HG03571 (cell line): ENCODE measurements around the gene PCBP1.
A peak's percentile ranks its signal among the peaks of the same experiment; 100 is the strongest.
"Not testable (repeated sequence)": the region's sequence is repeated elsewhere in the genome, so short reads cannot be mapped to it uniquely, and the experiment has no call there.

Source experiments
- ATAC-seq: cut with Tn5 transposase; IDR thresholded peaks from one replicate; pipeline ENCODE4 v1.9.1; 2021; ENCODE audit not compliant: unreplicated experiment

Gene PCBP1

DNA sequence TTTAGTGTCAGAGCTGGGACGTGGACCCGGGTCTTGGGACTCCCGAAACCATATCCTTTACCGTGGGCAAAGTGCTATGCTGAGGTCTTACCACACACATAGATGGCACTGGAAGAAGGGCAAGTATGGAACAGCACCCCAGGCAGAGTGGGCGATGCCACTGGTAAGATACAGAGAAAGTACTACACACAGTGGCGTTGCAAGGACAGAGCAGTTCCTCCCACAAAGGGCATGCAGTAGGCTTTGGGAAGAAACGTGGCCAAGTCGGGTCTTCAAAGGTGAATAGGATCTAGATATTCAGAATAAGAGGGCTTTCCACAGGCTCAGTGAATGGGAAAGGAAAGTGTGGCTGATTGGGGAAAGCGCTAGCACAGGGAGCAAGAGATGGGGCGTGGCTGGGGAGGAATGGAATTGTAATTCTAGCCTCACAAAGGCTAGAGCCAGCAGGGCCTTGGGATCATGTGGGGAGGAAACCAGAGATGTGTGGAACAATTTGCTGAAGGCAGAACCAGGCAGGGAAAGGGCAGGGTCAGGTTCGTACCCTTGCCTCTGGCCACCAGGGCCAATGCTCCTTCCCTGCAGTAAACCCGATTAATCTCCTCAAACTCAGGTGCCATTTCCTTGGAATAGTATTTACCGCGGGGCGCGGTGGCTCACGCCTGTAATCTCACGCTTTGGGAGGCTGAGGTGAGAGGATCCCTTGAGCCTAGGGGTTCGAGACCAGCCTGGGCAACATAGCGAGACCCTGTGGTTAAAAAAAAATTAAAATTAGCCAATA is 36.0 kb downstream of the PCBP1 start:
- no peak for ATAC-seq

GRCh38 chr2:70123829-70124116 is 36.5 kb downstream of the PCBP1 start:
- no peak for ATAC-seq

GRCh38 chr2:70124983-70125480 is 37.8 kb downstream of the PCBP1 start:
- no peak for ATAC-seq

GRCh38 chr2:70125498-70125898 is 38.2 kb downstream of the PCBP1 start:
- no peak for ATAC-seq

DNA sequence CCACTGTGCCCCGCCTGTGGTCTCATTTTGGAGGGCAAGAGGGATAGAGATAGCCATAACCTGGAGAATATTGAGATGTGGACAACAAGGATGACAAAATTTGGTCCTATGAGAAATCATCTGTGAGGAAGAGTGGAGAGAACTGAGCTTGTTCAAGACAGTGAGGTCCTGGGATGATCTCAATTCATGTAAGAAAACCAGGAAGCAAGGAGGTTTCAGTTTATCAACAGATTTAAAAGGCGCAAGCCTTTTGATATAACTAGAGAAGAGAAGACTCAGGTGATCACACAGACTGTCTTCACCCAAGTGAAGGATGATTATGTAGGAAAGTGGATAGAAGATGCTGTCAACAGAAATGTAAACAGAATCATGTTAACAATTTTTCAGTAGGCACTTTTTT is 39.1 kb downstream of the PCBP1 start:
- ATAC-seq = no peak

DNA sequence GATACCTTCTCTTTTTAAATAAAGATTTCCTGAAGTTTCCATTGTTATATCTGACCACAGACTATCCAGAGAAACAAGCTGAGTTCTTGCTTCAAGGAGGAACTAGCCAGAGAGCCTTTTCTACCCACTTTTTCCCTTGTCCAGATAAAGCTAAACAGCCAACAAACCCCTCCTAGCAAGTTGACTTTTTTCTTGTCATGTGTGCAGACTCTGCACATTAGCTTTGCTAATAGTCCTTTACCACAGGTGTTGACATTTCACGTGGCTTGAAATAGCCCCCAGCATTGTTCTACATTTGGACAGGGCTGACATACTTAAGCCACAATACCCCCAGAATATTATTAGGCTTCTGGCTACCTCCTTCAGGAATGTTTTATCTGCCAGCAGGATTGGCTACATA is 40.7 kb downstream of the PCBP1 start:
- no peak for ATAC-seq

DNA sequence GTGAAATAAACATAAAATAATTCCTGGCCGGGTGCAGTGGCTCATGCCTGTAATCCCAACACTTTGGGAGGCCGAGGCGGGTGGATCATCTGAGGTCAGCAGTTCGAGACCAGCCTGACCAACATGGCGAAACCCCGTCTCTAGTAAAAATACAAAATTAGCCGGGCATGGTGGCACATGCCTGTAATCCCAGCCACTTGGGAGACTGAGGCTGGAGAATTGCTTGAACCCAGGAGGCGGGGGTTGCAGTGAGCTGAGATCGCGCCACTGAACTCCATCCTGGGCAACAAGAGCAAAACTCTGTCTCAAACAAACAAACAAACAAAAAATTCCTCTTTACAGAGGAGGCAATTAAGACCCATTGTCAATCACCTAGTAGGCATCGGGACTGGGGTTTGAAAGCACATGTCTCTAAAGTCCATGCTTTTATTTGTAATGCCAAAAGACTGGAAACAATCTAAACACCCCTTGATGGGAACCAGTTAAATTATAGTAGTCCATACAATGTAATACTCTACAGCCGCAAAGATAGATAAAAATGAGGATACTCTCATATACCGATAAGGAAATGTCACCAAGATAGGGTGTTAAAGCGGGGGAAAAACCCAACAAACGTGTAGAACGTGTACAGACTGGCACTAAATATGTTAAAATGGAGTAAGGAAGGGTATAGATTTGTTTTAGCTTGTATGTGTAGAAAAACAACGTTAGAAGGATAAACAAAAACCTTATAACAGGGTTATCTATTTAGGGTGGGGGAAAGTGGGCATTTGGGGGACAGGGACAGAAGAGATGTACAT is 44.3 kb downstream of the PCBP1 start:
- ATAC-seq = not testable (repeated sequence)

DNA sequence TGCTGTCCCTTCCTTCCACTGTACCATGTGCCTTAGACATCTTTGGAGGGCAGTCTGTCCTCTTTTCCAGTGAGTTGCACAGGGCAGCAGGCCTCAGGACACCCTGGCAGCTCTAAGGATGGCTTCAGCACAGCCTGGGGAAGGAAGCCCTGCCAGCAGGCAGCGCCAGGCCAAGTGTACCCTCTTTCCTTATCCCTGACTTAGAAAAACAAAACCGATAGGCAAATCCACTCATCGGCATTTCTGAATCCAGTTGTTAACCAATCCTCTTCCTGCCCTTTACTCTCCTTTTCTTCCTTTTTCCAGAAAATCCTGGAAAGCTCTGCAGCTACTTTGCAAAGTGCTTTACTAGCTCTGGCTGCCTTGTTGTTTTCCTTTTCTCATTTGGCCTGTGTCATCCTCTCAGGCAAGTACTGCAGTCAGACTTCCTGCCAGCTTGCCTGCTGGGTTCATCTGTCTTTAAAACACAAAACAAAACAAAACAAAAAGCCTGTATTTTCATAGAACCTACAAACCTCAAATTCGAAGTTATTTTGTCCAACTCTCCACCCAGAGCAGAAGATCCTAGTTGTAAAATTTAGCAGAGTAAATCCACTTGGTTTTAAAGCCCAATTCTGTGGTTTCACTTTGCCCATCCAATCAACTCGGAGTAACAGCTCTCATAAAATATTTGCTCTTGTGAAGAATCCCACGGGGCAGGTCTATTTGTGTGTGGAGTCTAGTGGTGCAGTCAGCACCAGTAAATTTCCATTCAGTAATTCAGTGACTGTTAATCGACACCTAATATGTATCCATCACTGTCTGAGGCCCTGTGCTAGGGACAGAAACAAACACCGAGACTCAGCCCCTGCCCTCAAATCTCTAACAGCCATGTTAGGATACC is 45.2 kb downstream of the PCBP1 start:
- ATAC-seq = peak; percentile 43

DNA sequence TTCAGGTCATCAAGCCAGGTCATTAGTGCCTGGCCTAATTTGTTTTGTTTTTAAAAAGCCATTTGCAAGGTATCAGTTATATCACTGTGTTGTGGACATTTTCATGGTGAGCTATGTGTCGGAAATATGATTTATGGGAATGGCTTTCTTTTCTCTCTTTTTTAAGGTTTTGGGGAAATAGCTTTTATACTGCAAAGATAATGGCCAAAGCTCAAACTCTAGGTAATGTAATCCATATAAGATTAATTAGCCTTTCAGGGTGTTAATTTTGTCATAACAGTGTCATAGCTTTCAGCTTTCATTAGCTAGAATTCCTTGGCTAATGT is 45.8 kb downstream of the PCBP1 start:
- ATAC-seq = no peak

GRCh38 chr2:70133491-70134322 is 46.4 kb downstream of the PCBP1 start:
- ATAC-seq = no peak

DNA sequence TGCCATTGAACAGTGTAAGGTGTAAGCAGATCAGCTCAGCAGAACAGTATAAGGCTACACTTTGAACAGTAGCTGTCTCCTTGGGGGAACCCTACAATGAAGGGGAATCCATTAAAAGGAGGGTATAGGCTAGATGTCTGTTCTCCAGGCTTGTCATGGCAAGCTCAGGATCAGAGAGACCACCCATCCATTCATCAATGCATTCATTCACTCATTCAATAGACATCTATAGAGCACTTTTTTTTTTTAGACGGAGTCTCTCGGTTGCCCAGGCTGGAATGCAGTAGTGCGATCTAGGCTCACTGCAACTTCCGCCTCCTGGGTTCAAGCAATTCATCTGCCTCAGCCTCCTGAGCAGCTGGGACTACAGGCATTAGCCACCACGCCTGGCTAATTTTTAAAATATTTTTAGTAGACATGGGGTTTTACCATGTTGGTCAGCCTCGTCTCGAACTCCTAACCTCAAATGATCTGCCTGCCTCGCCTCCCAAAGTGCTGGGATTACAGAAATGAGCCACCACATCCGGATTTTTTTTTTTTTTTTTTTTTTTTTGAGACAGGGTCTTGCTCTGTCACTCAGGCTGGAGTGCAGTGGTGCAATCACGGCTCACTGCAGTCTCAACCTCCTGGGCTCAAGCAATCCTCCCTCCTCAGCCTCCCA is 47.2 kb downstream of the PCBP1 start:
- ATAC-seq = not testable (repeated sequence)
